Common myeloid progenitor, CD34-positive (primary cell): ENCODE data around the gene CLDN12.
A peak's percentile ranks its signal among the peaks of the same experiment; 100 is the strongest.
"Not testable (repeated sequence)": the region's sequence is repeated elsewhere in the genome, so short reads cannot be mapped to it uniquely, and the experiment has no call there.

ENCODE experiments used
- CTCF ChIA-PET: fragments of 350-600 bp; sonication (Branson Sonifier 250); formaldehyde crosslinking; loops from one replicate; lab custom pipeline; 2021; ENCODE audit warnings: antibody characterized with exemption; lab: Charles Lee
- POLR2A ChIA-PET: fragments of 350-600 bp; sonication (Branson Sonifier 250); formaldehyde crosslinking; loops from one replicate; lab custom pipeline; 2021; ENCODE audit warnings: antibody characterized with exemption; lab: Charles Lee
- DNase-seq, 3 donors: peaks; one replicate each; pipeline versions ENCODE4 v3.0.0 to v3.0.0-alpha.2; 2013
- H3K27ac ChIP-seq, 2 experiments: 1 replicate in 1 of 2; 2 replicates in 1 of 2; pipeline ENCODE4 v1.7.0; 2013; ENCODE audit warnings: inconsistent platforms in 2 of 2, low read length in 2 of 2, mild to moderate bottlenecking in 2 of 2, low read depth in 1 of 2, moderate library complexity in 1 of 2; ENCODE audit not compliant: severe bottlenecking in 2 of 2, insufficient read depth in 1 of 2, poor library complexity in 1 of 2
- H3K27me3 ChIP-seq, 5 experiments: replicated peaks in 2 of 5; 1 replicate in 3 of 5; 2 replicates in 2 of 5; pipeline versions ENCODE4 v1.6.1 to v1.7.0; 2013; ENCODE audit warnings: low read length in 4 of 5, mild to moderate bottlenecking in 2 of 5, moderate library complexity in 2 of 5, inconsistent platforms in 1 of 5; ENCODE audit not compliant: insufficient read depth in 5 of 5, control insufficient read depth in 4 of 5
- H3K36me3 ChIP-seq, 4 experiments: 1 replicate in 2 of 4; 2 replicates in 2 of 4; pipeline versions ENCODE4 v1.6.1 to v1.7.0; 2013; ENCODE audit warnings: low read length in 3 of 4, control low read depth in 1 of 4, mild to moderate bottlenecking in 1 of 4; ENCODE audit not compliant: control insufficient read depth in 4 of 4, insufficient read depth in 4 of 4
- H3K4me1 ChIP-seq, 4 experiments: 1 replicate in 3 of 4; 2 replicates in 1 of 4; pipeline versions ENCODE4 v1.6.1 to v1.7.1; 2013; ENCODE audit warnings: low read length in 3 of 4, mild to moderate bottlenecking in 3 of 4, control low read depth in 1 of 4, inconsistent platforms in 1 of 4, moderate library complexity in 1 of 4; ENCODE audit not compliant: control insufficient read depth in 4 of 4, insufficient read depth in 4 of 4; ENCODE audit errors: control extremely low read depth in 1 of 4
- H3K4me3 ChIP-seq, 7 experiments: 1 replicate in 4 of 7; 2 replicates in 3 of 7; pipeline versions ENCODE4 v1.5.1 to v1.7.0; 2013; ENCODE audit warnings: mild to moderate bottlenecking in 7 of 7, low read length in 6 of 7, moderate library complexity in 6 of 7, inconsistent platforms in 2 of 7, low read depth in 2 of 7, control low read depth in 1 of 7; ENCODE audit not compliant: insufficient read depth in 4 of 7, control insufficient read depth in 1 of 7; ENCODE audit errors: extremely low read depth in 1 of 7
- H3K9me3 ChIP-seq, 5 experiments: 1 replicate in 4 of 5; 2 replicates in 1 of 5; pipeline versions ENCODE4 v1.6.1 to v1.7.1; 2013; ENCODE audit warnings: low read length in 4 of 5, mild to moderate bottlenecking in 2 of 5, inconsistent platforms in 1 of 5, low read depth in 1 of 5, moderate library complexity in 1 of 5; ENCODE audit not compliant: control insufficient read depth in 4 of 5, insufficient read depth in 2 of 5; ENCODE audit errors: control extremely low read depth in 1 of 5
- WGBS: methylation state at CpG from one replicate; pipeline ENCODE4 v1.1.5; 2013; ENCODE audit not compliant: insufficient coverage; 5-methylcytosine and 5-hydroxymethylcytosine counted together

Gene CLDN12

GRCh38 chr7:90453931-90454330 is 50.7 kb downstream of the CLDN12 start:
- Histone ChIP-seq H3K4me3 (no peak overlapping the region), H3K27ac (no peak overlapping the region), H3K36me3 (no peaks in the 10 kb centered on the region), H3K4me1 (peaks cover 0 to 3% (median 0%) of the 10 kb centered on the region in 4 experiments), H3K27me3 (peaks cover 0 to 7% (median 0%) of the 10 kb centered on the region in 5 experiments), H3K9me3 (no peaks in the 10 kb centered on the region)
- WGBS, result no CpG with 5 or more reads among the region's 1 CpG
- DNase-seq, result no peak
- ChIA-PET POLR2A (no interaction called here), CTCF (interaction anchor here (1.3 to 1.6 kb wide), 2 partner anchors 9 to 14 kb away, joined by 4 to 5 read pairs; no protein-coding TSS in a partner anchor)

DNA sequence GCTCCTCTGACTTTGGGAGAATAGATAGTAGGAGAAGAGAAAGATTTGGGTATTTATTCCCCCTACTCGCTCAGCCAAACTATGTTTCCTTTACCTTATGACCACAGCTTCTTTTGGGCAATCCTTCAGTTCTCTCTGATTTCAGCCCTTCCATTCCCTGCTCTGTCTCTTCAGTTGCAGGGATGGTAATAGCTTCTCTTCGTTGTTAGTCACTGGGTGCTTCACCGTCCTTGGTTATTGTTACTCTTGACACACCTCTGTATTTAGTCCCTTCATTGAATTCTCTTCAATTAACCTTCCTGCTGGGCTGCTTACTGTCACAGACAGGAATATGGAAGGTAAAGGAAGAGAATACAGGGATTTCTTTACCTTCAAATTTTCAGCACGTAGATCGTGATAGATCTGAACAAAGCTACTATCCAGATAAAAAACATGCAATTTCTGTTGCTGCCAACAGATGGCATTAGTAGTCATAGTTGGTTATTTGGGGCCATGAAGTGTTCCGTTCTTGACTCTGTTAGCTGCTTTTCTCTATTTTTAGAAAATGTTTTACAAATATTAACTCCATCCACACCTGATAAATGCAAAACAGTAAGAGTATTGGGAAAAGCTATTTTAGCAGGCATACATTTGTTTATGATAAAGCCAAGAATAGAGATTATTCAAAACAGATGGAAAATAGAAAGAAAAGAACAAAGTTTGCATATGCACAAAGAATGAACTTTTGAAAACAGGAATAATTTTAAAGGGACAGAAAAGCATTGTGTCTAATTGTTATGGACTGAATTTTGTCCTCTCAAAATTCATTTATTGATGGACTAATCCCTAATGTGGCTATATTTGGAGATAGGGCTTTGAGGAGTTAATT is 52.1 kb downstream of the CLDN12 start:
- Histone ChIP-seq H3K4me3 (peak overlapping the region in 2 of 7 experiments; percentile 17 to 28), H3K36me3 (no peaks in the 10 kb centered on the region), H3K4me1 (peaks cover 0 to 3% (median 0%) of the 10 kb centered on the region in 4 experiments), H3K27ac (no peak overlapping the region), H3K9me3 (no peaks in the 10 kb centered on the region), H3K27me3 (peaks cover 0 to 7% (median 0%) of the 10 kb centered on the region in 5 experiments)
- WGBS, result 100% methylated on average over 1 of the region's 6 CpGs
- POLR2A ChIA-PET, result no interaction called here
- CTCF ChIA-PET, result interaction anchor here (0.7 to 2.1 kb wide), 14 partner anchors 8 to 576 kb away, joined by 3 to 10 read pairs (median 3); partner anchors contain the start of gene PTTG1IP2
- DNase-seq, result peak; percentile 35 to 61 (median 58)

GRCh38 chr7:90458104-90458503 is 54.8 kb downstream of the CLDN12 start:
- H3K4me1 ChIP-seq, result peaks cover 0 to 3% (median 0%) of the 10 kb centered on the region in 4 experiments
- H3K9me3 ChIP-seq, result no peaks in the 10 kb centered on the region
- H3K27ac ChIP-seq, result no peak overlapping the region
- H3K27me3 ChIP-seq, result peaks cover 0 to 7% (median 0%) of the 10 kb centered on the region in 5 experiments
- POLR2A ChIA-PET, result no interaction called here
- no peaks in the 10 kb centered on the region for H3K36me3 ChIP-seq
- no peak for DNase-seq
- no CpG with 5 or more reads among the region's 2 CpGs for WGBS
- CTCF ChIA-PET, result no interaction called here
- no peak overlapping the region for H3K4me3 ChIP-seq

- Histone ChIP-seq H3K4me1 (peaks cover 0 to 7% (median 1%) of the 10 kb centered on the region in 4 experiments), H3K4me3 (no peak overlapping the region), H3K27ac (no peak overlapping the region), H3K9me3 (peaks cover 0 to 10% (median 6%) of the 10 kb centered on the region in 5 experiments), H3K36me3 (no peaks in the 10 kb centered on the region), H3K27me3 (peaks cover 0 to 2% (median 0%) of the 10 kb centered on the region in 5 experiments)
- ChIA-PET POLR2A (no interaction called here), CTCF (no interaction called here)
- DNase-seq, result no peak
- WGBS, result 96% methylated on average over 2 of the region's 4 CpGs
Measured at GRCh38 chr7:90459888-90460287, 56.6 kb downstream of the CLDN12 start.

DNA sequence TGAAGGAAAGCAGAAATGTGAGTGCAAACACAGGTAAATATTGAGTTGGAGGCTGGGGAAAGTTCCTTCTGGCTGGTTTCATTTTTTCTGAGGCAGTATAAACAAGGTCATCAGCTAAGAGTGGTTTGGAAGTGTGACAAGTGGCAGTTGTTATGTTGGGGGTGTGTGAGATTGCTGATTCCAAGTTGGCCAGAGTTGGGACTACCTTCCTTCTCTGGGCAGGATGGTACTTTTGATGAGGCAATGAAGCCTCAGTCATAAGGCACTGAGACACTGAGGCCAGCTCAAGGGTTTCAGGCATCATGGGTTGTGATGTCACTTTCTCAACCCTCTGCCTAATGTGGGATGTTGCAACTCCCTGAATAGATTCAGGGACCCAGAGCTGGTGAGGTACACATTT is 58.0 kb downstream of the CLDN12 start:
- CTCF ChIA-PET, result no interaction called here
- H3K27ac ChIP-seq, result no peak overlapping the region
- H3K4me1 ChIP-seq, result peaks cover 0 to 4% (median 1%) of the 10 kb centered on the region in 4 experiments
- peaks cover 0 to 15% (median 6%) of the 10 kb centered on the region in 5 experiments for H3K9me3 ChIP-seq
- no peak overlapping the region for H3K4me3 ChIP-seq
- POLR2A ChIA-PET, result no interaction called here
- no peaks in the 10 kb centered on the region for H3K36me3 ChIP-seq
- no peaks in the 10 kb centered on the region for H3K27me3 ChIP-seq
- DNase-seq, result no peak

- peak; percentile 33 to 74 (median 66) for DNase-seq
- peak overlapping the region in 1 of 2 experiments; percentile 61 for H3K27ac ChIP-seq
- peaks cover 0 to 15% (median 6%) of the 10 kb centered on the region in 5 experiments for H3K9me3 ChIP-seq
- H3K4me3 ChIP-seq, result peak overlapping the region in 4 of 7 experiments; percentile 49 to 80 (median 66)
- POLR2A ChIA-PET, H3K27me3 ChIP-seq, H3K36me3 ChIP-seq, H3K4me1 ChIP-seq, CTCF ChIA-PET: not testable (repeated sequence)
- 0% methylated on average over 2 of the region's 4 CpGs for WGBS
Measured at GRCh38 chr7:90463151-90463628, 59.9 kb downstream of the CLDN12 start.
